Adipocyte (in vitro differentiated cells): Measurements from ENCODE around the gene NOG.

Experiments
- DNase-seq: peaks from one replicate; pipeline ENCODE4 v3.0.0-alpha.2; 2015; ENCODE audit warnings: low read depth
- H3K27me3 ChIP-seq: replicated peaks from 2 replicates; pipeline ENCODE4 v1.7.0; 2013; ENCODE audit warnings: mild to moderate bottlenecking, low read length, moderate library complexity; ENCODE audit not compliant: control insufficient read depth, insufficient read depth
- H3K36me3 ChIP-seq: 2 replicates; pipeline ENCODE4 v1.7.0; 2013; ENCODE audit warnings: low read length, mild to moderate bottlenecking, moderate library complexity; ENCODE audit not compliant: control insufficient read depth, insufficient read depth, severe bottlenecking
- H3K4me1 ChIP-seq: 2 replicates; pipeline ENCODE4 v1.7.0; 2013; ENCODE audit warnings: mild to moderate bottlenecking, low read length, moderate library complexity; ENCODE audit not compliant: control insufficient read depth, insufficient read depth
- H3K4me3 ChIP-seq: 2 replicates; pipeline ENCODE4 v1.7.0; 2013; ENCODE audit warnings: mild to moderate bottlenecking, low read length, moderate library complexity
- H3K9ac ChIP-seq: 2 replicates; pipeline ENCODE4 v1.7.0; 2013; ENCODE audit warnings: mild to moderate bottlenecking, low read length, moderate library complexity
- H3K9me3 ChIP-seq: 2 replicates; pipeline ENCODE4 v1.7.0; 2013; ENCODE audit warnings: mild to moderate bottlenecking, low read length, moderate library complexity; ENCODE audit not compliant: control insufficient read depth

The NOG gene

DNA sequence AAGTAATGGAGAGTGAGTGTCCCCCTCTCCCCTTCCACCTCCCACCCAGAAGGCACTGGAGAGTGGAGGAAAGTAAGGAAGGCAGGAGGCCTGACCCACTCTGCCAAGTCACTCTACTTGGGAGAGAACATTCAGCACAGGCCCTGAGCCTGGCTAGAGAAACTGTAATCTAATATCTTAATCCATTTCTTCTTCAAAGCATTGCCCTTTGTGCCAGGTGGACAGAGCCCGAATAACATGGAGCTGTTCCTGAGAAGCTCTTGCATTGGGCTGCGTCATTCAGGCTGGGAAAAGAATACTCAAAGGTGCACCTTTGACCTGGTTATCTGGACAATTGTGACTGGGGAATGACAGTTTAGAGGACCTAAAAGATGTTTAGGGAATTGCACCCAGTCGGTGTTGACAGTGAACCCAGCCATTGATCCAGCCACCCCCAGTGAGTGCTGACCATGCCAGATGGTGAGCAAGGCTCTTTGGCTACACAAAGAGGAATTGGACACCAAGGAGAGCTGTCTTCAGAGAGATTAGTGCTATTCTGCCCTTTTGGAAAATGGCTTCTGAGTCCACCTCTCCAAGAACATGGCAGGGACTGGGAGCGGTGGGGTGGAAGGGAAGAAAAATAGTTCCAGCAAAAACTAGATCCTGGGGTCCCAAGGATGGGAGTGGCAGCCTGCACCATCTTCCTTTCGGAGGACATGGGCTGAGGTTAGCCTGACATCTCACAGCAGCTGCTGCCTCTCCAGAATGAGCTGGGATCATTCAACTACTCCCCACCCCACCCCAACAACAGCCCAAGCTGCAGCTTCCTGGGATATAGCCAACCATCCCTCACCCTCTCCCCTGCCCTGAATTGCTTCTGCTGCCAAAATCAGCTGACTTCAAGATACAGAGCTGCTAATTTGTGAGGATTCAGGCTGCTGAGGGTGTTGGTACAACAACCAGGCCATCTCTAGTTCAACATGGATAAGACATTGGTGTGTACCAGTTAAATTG lies 11.6 kb upstream of the NOG start:
- no peak for DNase-seq
- Histone ChIP-seq H3K27me3 (peaks cover 51% of the 10 kb centered on the region), H3K9ac (no peak overlapping the region), H3K9me3 (no peaks in the 10 kb centered on the region), H3K4me3 (no peak overlapping the region), H3K36me3 (no peaks in the 10 kb centered on the region), H3K4me1 (no peaks in the 10 kb centered on the region)

- DNase-seq, result no peak
- Histone ChIP-seq H3K36me3 (no peaks in the 10 kb centered on the region), H3K27me3 (peaks cover 60% of the 10 kb centered on the region), H3K9ac (no peak overlapping the region), H3K4me3 (no peak overlapping the region), H3K9me3 (no peaks in the 10 kb centered on the region), H3K4me1 (no peaks in the 10 kb centered on the region)
Measured at GRCh38 chr17:56583772-56584171, 9.7 kb upstream of the NOG start.

DNA sequence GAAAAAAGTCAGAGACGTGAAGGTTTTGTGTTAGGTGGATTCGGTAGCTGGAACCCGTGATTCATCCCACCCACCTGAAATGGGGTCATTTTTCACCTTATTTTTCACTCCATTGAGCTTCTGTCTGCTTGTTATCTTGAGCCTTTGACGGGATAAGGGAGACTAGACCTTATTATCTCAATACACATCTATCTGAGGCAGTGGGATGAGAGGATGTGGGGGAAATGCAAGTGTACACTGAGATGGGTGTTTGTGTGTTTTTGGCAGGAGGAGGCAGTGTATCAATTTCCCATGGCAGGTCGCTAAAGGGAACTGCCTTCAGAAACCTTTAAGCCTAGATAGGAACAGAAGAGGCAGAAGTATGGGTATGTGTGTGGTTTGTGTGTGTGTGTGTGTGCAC lies 6.2 kb upstream of the NOG start:
- H3K36me3 ChIP-seq, result no peaks in the 10 kb centered on the region
- H3K9me3 ChIP-seq, result no peaks in the 10 kb centered on the region
- no peak overlapping the region for H3K9ac ChIP-seq
- DNase-seq, result no peak
- H3K27me3 ChIP-seq, result peaks cover 69% of the 10 kb centered on the region
- H3K4me3 ChIP-seq, result no peak overlapping the region
- no peaks in the 10 kb centered on the region for H3K4me1 ChIP-seq

DNA sequence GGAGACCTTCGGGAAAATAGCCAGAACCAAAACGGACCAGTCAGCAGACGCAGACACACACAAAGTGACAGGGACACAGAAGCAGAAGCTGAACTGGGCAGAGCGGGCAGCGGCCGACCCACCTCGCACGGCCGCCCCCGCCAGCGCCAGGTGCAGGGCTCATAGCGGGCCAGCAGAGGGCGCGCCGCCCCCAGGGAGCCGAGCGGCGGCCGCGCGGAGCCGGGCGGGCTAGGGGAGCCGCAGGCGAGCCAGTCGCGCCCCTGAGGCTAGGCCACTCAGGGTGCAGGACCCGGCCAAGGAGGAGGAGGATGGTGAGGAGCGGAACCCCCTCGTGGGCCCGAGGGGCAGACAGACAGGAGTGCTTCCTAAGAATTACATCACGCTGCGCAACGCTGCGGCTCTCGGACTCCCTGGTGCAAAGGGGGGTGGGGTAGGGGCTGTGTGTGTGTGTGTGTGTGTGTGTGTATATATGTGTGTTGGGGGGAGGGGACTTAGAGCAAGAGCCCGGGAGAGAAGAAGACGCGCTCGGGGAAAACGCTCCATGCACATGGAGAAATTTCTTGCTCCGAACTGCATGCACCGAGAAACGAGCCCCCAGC lies 913 bp upstream of the NOG start:
- H3K27me3 ChIP-seq, result peaks cover 35% of the 10 kb centered on the region
- H3K4me3 ChIP-seq, result peak overlapping the region; percentile 83
- H3K36me3 ChIP-seq, result no peaks in the 10 kb centered on the region
- peaks cover 14% of the 10 kb centered on the region for H3K4me1 ChIP-seq
- peak; percentile 83 for DNase-seq
- peak overlapping the region; percentile 42 for H3K9ac ChIP-seq
- no peaks in the 10 kb centered on the region for H3K9me3 ChIP-seq

- peak; percentile 78 for DNase-seq
Measured at GRCh38 chr17:56593086-56593645, 333 bp upstream of the NOG start.

GRCh38 chr17:56594320-56595107 lies 1.0 kb downstream of the NOG start:
- Histone ChIP-seq H3K9ac (peak overlapping the region; percentile 64), H3K27me3 (peaks cover 32% of the 10 kb centered on the region)
- DNase-seq, result peak; percentile 54

More at GRCh38 chr17:56593086-56593645, 333 bp upstream of the NOG start:
- Histone ChIP-seq H3K9me3 (no peaks in the 10 kb centered on the region), H3K4me3 (peak overlapping the region; percentile 83), H3K36me3 (no peaks in the 10 kb centered on the region), H3K9ac (peak overlapping the region; percentile 42), H3K27me3 (peaks cover 37% of the 10 kb centered on the region), H3K4me1 (peaks cover 17% of the 10 kb centered on the region)

DNA sequence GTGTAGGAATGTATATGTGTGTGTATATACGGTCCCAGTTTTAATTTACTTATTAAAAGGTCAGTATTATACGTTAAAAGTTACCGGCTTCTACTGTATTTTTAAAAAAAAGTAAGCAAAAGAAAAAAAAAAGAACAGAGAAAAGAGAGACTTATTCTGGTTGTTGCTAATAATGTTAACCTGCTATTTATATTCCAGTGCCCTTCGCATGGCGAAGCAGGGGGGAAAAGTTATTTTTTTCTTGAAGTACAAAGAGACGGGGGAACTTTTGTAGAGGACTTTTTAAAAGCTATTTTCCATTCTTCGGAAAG lies 1.6 kb downstream of the NOG start:
- H3K4me1 ChIP-seq, result peaks cover 17% of the 10 kb centered on the region
- no peak for DNase-seq
- no peak overlapping the region for H3K9ac ChIP-seq
- H3K9me3 ChIP-seq, result no peaks in the 10 kb centered on the region
- H3K4me3 ChIP-seq, result peak overlapping the region; percentile 77
- peaks cover 27% of the 10 kb centered on the region for H3K27me3 ChIP-seq
- H3K36me3 ChIP-seq, result no peaks in the 10 kb centered on the region

More at GRCh38 chr17:56594320-56595107, 1.0 kb downstream of the NOG start:
- no peaks in the 10 kb centered on the region for H3K9me3 ChIP-seq
- peak overlapping the region; percentile 77 for H3K4me3 ChIP-seq
- H3K36me3 ChIP-seq, result no peaks in the 10 kb centered on the region
- H3K4me1 ChIP-seq, result peaks cover 17% of the 10 kb centered on the region

GRCh38 chr17:56595831-56596690 lies 2.6 kb downstream of the NOG start:
- peaks cover 17% of the 10 kb centered on the region for H3K4me1 ChIP-seq
- H3K9ac ChIP-seq, result no peak overlapping the region
- peaks cover 29% of the 10 kb centered on the region for H3K27me3 ChIP-seq
- peak overlapping the region; percentile 48 for H3K4me3 ChIP-seq
- no peaks in the 10 kb centered on the region for H3K9me3 ChIP-seq
- DNase-seq, result peak; percentile 60
- H3K36me3 ChIP-seq, result no peaks in the 10 kb centered on the region

DNA sequence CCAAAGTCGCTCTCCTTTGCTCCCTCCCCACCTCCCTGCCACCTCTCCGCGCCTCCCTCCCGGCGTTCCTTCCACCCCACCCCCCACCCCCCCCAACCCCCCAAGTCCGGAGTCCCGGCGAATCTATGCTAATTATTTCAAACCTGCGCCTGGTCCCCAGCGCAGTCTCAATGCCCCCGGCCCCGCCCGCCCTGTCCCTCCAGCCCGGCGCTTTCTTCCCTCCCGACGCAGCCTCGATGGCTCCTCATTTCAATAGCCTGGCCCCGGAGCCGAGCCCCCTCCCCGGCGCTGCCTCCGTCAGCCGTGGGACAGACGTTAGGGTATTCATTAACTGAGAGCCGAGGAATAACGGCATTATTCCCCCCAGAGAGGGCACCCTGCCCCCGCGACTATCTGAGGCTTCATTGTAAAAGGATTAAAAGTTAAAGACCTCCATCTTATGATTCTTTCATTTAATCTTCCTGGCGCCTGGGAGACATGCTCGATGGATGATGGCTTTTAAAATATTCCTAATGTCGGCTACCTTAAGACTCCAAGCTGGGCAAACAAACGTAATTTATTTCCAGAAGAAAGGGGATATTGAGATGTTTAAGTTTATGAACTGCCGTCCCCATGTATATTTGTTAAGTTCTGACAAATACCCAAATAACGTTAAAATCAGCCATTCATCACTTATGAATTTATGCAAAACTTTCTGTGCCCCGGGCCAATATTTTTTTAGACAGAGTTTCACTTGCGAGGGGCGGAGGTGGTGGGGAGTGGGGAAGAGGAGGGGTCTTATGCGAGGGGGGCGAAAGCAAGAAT lies 3.4 kb downstream of the NOG start:
- H3K9ac ChIP-seq, result no peak overlapping the region
- no peaks in the 10 kb centered on the region for H3K36me3 ChIP-seq
- H3K9me3 ChIP-seq, result no peaks in the 10 kb centered on the region
- DNase-seq, result peak; percentile 41
- peaks cover 24% of the 10 kb centered on the region for H3K27me3 ChIP-seq
- H3K4me3 ChIP-seq, result peak overlapping the region; percentile 59
- H3K4me1 ChIP-seq, result peaks cover 17% of the 10 kb centered on the region
